Fibroblast of skin of right biceps (primary cell): Measurements from ENCODE around the gene AHI1.
"Not testable (repeated sequence)": the region's sequence is repeated elsewhere in the genome, so short reads cannot be mapped to it uniquely, and the experiment has no call there.

Source experiments
- DNase-seq: peaks from one replicate; pipeline ENCODE4 v3.0.0-alpha.2; 2013

The AHI1 gene

DNA sequence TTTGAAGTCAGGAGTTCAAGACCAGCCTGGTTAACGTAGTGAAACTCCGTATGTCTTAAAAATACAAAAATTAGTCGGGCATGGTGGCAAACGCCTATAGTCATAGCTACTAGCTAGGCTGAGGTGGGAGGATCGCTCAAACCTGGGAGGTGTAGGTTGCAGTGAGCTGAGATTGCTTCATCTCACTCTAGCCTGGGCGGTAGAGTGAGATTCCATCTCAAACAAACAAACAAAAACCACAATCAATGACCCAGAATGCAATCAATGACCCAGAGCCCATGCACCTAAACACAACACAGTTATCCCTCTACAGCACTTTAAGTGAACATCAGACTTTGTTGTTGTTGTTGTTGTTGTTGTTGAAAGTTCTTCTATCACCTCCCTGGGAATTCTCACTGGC is 238.6 kb downstream of the AHI1 start:
- DNase-seq, result no peak

DNA sequence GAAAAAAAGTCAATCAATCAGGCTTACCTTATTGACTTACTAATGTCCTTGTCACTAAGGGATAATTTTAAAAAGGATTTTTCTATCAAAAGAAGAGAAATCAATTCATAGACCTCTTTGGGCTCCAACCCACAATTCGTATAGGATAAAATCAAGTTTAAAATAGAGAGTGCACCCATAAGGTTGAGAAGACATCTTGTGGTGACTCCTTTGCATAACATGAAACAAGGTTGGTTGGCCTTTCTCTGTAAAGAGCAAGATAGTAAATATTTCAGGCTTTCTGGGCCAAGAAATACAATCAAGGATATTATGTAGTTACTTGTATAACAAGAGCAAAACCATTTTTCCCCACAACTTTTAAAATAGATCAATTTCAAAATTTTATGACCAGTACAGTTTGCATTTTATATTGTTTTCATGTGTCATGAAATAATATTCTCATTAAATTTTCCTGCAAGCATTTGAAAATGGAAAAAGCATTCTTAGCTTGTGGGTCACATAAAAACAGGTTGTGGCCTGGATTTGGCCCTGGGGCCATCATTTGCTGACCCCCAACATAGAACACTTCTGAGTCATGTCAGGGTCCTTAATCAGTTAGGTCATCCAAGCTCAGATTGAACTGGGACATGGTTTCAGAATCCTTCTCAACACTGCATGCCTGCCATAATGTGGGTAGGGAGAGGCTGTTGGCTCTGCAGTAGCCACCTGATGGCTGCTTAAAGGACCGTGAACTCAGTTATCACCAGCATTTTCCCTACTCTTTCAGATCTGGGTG is 239.7 kb downstream of the AHI1 start:
- no peak for DNase-seq

DNA sequence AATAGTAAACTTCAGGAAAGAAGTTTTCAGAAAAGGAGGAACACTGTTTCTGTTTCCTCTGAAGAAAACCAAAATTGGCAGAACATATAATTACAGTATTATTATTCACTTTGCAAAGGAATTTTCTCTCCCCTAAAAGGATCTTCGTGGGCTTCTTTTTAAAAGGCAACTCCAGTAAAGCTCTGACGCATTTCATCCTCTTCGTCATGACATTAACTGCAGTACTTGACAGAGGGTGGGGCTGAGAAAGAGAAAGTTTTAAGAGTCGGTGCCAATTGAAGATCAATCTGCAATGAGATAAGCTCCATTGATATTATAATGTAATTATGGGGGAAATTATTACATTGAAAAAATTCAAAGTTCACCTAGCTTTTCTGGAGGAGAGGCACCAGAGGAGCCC is 240.7 kb downstream of the AHI1 start:
- no peak for DNase-seq

DNA sequence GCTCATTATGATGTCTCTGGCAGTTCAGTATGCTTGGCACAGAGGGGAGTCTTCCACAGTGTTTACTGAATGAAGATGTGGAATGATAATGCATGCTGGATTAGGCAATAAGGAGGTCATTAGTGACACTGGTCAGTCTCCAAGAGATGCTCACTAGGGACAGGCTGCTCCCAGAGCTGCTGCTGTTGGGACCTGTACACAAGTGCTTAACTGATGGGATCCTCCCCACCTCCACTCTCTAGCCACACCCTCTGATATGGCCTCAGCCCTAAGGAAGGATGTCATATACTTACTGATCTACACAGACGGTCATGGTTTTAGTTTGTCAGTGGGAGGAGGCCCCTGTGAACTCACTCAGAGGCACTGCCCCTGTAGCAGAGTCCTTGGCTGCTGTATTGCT is 243.1 kb downstream of the AHI1 start:
- DNase-seq, result no peak

DNA sequence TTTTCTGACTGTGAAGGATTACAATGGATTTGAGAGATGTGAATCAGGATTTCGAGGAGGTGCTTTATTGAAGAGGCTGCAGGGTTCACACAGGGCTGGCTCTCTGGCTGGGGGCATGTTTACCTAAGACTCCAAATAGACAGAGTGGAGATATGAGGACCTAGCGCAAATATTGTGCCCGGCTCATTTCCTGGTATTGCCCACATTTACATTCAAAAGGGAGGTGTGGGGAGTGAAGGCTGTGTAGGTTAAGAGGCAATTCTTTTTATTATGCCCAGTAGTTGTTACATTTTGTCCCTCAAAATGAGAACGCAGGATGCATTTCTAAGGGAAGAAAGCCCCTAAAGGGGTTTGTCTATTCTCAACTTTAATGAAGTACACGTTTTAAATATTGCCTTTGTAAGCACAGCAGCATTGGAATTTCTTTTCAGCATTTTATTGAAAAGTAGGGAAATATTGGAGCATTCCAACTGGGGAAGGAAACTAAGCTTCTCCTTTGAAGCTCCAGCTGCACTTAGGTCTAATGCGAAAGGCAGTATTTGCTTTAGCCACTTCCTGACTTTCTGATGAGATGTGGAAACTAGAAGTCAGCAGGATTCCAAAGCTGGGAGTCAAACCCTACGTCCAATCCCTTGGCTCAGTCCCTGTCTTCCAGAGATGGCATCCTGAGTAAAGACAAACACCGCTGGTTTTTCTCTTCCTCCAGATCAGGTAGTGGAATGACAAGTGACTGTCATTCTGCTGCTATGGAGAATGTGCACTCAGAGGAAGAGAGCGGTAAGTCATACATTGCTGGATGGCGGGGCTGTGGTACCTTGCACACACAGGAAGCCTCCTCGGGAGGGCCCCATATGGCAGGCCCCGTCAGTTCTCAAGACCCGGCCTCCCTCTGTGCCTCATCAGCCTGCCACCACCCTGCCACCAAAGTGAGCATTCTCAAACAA is 245.8 kb downstream of the AHI1 start:
- DNase-seq, result peak; percentile 65

DNA sequence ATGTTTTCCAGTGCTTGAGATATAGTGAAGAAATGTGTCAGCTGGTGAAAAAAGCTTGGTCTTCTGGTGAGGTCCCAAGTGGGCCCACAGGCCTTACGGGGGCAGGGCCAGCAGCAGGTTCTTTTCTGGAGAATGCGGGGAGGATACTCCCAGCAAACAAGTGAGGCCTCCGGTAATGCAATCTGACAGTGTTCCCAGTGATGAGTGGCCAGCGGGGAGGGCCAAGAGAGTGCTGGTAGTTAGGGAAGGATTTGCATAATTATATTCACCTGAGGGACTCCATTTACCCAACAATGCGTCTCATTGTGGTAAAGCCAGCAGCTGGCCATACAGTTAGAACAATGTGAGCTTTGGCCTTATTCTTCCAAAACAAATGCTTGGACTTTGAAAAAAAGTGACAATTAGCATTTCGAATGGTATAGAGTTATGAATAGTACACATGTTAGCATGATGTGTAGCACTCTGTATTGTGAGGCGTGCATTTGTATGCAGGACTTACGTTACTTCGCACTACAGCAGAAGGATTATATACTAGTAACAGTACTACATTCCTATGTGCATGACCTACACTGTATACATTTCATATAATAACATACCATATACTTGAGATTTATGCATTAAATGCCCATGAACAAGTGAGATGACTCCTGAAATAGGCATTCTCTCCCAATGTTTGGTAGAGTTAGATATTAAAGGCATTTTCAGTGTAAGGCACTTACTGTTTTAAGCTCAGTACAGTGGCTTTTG is 246.6 kb downstream of the AHI1 start:
- peak; percentile 20 for DNase-seq

DNA sequence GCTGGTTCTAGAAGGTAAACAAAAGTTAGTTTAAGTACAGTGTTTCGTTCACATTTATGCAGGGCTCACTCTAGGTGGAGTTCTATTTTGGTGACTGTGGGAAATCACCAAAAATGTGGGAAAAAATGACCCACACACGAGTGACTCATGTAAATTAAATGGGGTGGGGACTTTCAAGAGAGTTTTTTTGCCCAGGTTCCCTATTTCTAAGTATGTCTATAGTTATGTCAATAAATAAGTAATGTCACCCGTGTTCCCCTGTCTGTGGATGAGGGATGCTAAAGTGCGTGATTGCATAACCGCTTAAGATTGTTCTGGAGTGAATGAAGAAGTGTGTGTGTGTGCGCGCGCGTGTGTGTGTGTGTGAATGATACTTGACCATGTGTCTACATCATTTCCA is 247.3 kb downstream of the AHI1 start:
- DNase-seq, result peak; percentile 13

DNA sequence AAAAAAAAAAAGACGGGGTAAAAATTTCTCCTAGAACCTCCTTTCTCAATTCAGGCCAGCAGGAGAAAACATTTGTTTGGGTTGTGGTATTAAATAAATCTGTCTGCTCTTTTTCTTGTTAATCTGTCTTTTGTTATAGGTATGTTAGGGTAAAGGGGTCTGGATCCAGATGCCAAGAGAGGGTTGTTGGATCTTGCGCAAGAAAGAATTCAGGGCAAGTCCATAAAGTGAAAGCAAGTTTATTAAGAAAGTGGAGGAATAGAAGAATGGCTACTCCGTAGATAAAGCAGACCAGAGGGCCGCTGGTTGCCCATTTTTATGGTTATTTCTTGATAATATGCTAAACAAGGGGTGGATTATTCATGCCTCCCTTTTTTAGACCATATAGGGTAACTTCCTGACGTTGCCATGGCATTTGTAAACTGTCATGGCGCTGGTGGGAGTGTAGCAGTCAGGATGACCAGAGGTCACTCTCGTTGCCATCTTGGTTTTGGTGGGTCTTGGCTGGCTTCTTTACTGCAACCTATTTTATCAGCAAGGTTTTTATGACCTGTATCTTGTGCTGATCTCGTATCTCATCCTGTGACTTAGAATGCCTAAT is 251.0 kb downstream of the AHI1 start:
- DNase-seq, result not testable (repeated sequence)

DNA sequence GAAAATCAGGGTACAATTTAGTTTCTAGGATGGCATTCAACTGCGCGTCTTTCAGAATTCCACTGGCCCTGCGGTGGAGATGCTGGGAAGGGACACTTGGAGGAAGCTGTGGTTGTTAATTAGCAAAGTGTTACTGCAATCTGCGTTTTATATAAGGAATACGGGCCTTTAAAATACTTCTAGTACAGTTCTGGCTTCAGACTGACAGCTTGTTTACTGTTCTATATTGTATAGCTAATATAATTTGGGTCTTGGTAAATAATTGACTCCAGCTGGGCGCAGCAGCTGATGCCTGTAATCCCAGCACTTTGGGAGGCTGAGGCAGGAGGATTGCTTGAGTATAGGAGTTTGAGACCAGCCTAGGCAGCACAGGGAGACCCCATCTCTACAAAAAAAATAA is 252.7 kb downstream of the AHI1 start:
- DNase-seq, result no peak

DNA sequence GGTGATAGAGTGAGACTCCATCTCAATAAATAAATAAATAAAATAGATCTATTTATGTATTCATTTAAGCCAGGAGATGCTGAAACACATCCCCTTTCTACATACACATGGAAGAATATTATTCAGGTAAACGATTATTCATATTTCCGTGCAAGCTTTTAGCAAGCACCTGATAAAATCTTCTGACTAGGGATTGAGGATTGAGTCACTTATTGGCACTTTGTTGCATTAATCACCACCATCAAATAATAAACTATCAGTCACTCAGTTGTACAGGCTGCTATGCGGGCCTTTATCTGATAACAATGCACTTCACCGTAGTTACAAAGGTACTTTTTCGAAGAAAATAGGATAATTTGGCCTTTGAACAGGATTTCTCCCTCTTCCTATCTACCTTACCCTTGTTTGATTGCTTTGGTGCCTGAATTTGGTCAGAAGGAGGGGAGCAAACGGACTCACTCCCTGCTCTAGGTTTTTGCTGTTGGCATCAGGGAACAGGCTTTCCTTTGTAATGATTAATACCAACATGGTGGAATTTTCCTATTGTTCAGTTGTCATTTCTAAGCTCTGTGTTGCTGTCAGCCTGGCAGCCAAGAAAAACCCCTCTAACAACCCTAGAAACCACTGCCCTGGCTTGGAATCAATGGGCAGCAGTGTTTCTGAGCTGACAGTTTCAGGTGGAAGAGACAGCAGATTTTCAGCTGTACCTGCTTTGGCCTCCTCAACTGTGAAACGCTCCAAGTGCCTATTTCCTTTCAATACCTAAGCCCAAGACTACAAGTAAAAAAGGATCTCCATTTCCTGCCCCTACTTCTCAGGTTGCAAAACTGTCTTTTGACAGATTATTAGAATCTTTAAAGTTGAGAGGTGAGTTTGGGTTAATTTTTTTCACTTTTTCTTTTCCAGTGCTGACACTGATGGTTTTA is 253.4 kb downstream of the AHI1 start:
- DNase-seq, result no peak

DNA sequence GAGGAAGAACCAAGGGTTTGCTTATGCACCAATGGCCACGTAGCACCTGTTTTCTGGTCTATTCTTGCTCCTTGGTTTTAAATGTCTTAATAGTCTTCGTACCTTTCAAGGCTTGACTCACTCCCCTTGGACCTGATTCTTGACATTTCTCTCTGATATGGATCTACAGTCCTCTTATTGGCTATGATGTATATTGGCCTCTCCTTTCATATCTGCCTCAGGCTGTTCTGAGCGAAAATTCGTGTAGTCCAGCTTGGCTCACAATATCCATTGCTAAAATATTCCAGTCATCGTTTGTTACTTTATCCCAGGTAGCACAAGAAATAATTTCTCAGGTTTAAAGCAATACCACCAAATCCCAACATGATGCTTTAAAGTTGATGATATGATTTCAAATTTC is 256.8 kb downstream of the AHI1 start:
- no peak for DNase-seq

DNA sequence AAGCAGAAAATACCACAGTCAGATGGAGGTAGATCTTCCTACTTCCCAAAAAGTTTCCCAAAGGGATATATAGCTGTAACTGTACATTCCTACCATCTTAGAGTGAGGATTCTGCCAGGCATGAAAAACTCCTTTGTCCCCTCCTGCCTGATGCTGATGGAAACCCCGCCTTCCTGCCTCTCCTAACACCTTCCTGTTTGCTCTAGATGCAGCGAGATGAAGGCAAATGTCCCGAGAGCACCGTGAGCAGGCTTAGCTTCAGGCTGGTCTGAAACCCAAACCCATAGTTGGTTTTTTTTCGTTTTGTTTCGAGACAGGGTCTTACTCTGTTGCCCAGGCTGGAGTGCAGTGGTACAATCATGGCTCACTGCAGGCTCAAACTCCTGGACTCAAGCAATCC is 260.8 kb downstream of the AHI1 start:
- DNase-seq, result no peak

DNA sequence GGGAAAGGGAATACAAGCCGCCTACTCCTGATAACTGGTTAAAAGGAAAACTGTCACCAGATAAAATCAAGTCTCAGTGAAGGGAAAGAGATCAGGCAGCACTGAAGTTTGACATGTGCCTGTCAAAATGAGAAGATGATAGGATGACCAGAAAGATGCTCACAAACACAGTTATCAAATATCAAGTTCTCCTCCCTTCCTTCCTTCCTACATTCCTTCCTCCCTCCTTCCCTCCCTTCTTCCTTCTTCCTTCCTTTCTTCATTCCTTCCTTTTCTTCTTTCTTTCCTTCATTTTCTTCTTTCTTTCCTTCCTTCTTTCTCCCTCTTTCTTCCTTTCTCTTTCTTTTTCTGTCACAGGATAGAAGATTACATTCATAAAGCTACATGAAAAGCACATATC is 261.2 kb downstream of the AHI1 start:
- DNase-seq, result no peak

DNA sequence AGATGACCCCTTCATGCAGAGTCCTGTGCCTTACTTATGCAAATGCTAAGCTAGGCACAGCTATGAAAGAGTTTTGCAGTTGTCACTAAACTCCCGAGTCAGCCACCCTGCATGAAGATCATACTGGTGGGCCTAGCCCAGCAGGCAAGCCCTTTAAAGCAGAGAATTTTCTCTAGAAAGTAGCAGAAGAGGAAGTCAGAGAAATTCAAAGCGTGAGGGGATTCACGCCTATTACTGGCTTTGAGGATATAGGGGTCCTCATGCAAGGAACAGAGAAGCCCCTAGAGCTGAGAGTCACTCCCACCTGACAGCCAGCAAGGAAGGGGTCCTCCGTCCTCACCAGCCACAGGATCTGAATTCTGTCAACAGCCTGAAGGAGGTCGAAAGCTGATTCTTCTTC is 261.8 kb downstream of the AHI1 start:
- DNase-seq, result no peak

DNA sequence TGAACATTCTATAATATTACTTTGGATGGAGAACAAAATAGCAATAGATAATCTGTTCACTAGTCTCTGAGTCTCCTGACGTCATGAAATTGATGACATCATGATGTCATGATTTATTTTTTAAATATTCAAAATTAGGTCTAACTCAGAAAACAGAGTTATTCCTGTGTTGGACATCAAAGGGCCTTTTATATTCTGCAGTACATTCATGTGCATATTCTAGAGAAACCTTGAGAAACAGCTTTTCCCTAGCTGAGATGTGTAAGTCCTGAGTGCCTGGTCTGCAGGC is 263.1 kb downstream of the AHI1 start:
- DNase-seq, result no peak

DNA sequence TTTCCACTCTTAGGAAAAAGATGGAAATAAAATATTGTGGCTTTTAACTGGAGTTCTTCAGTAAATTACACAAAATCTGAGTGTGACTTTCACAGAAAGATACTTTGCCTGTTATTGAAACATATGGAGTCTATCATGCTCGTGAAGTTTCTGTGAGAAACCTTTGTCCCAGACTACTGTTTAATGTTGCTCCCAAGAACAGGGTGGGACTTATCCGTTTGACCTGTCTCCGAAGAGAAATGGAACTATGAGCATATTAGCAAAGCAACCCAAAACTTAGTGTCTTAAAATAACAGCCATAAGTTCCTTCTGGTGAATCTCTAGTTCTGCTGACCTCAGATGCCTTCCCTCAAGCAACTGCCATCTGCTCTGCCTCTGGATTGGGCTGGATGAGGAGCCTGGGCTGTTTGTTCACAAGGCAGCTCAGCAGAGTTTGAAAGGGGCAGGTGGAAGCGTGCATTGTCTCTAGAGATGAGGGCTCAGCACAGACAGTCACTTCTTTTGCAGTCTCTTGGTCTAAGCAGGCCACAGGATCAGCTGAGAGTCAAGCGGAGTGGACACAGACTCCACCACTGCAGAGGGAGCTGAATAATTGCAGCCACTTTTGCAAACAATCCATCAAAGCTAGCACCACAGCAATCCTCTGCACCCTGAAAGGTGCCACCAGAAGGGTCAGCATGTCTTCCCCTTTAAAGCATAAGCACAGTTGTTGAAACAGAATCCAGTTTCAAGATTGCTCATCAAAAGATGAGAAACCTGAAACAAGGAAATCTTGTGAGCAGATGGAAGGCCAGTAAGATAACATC is 263.7 kb downstream of the AHI1 start:
- no peak for DNase-seq
